Measurements from ENCODE around the gene ITGB7. TPM values are rescaled to one million over a fixed set of nuclear protein-coding genes. Genes with fewer than 3 reads are reported as not detected.

The ITGB7 gene
- total and polyA plus RNA-seq, 7 donors, result 0.19 to 1.6 (median 0.65) TPM

DNA sequence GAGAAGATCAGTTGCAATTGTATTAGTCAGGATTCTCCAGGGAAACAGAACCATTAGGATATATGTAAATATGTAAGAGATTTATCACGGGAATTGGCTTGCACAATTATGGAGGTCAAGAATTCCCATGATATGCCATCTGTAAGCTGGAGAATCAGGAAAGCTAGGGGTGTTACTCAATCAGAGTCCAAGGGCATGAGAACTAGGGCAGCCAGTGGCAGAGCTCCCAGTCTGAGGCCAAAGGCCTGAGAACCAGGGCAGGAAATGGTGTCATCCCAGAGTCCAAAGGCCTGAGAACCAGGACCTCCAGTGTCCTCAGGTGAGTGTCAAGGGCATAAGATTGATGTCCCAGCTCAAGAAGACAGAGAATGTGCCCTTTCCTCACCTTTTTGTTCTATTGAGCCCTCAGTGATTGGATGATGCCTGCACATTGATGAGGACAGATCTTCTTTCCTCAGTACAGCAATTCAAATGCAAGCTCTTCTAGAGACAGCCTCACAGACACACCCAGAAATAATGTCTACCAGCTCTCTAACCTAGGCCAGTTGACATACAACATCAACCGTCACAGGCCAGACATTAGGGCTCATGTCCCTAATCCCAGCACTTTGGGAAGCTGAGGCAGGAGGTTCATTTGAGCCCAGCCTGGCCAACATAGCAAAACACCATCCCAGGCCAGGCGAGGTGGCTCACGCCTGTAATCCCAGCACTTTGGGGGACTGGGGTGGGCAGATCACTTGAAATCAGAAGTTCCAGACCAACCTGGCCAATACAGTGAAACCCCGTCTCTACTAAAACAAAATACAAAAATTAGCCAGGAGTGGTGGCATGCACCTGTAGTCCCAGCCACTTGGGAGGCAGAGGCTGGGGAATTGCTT is 61.4 kb downstream of the ITGB7 start:
- TF ChIP-seq, protein P1, sequence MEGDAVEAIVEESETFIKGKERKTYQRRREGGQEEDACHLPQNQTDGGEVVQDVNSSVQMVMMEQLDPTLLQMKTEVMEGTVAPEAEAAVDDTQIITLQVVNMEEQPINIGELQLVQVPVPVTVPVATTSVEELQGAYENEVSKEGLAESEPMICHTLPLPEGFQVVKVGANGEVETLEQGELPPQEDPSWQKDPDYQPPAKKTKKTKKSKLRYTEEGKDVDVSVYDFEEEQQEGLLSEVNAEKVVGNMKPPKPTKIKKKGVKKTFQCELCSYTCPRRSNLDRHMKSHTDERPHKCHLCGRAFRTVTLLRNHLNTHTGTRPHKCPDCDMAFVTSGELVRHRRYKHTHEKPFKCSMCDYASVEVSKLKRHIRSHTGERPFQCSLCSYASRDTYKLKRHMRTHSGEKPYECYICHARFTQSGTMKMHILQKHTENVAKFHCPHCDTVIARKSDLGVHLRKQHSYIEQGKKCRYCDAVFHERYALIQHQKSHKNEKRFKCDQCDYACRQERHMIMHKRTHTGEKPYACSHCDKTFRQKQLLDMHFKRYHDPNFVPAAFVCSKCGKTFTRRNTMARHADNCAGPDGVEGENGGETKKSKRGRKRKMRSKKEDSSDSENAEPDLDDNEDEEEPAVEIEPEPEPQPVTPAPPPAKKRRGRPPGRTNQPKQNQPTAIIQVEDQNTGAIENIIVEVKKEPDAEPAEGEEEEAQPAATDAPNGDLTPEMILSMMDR (IDR thresholded peaks at IDR 0.05), result no peak
- H3K27me3 ChIP-seq (ENCODE audit: insufficient read depth in 3 of 3, low read length in 2 of 3), result no peaks in the 10 kb centered on the region
- H3K27ac ChIP-seq, result no peak overlapping the region
- no peak overlapping the region for H3K4me3 ChIP-seq
- DNase-seq, result no peak
- no peaks in the 10 kb centered on the region for H3K4me1 ChIP-seq
- intact Hi-C loops (cut with DNase I), result no loop called here
- no peak for ATAC-seq
- H3K9me3 ChIP-seq, result no peaks in the 10 kb centered on the region
- no peaks in the 10 kb centered on the region for H3K36me3 ChIP-seq (ENCODE audit: insufficient read depth in 1 of 2, low read depth in 1 of 2)
- WGBS, 3 donors, result 86 to 94% (median 89%) methylated on average over 5 of the region's 5 CpGs

DNA sequence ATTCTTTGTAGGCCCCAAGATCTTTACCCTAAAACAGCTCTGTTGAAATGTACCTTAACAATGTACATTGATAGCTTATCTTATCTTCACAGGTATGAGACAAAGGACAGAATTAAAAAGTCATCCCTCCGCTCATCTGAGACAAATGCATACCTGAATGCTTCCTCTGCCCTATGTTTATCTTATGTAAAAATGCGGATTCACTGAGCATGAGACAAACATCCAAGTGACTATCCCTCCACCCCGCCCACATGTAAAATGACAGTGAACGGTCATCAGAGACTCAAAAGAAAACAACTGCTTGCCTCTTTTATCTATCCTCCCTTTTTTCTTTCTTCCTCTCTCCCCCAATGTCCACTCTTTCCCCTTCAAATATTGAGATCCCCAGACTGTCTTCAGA is 63.7 kb downstream of the ITGB7 start:
- no peak for ATAC-seq
- TF ChIP-seq, protein P1 (IDR thresholded peaks at IDR 0.05), result no peak
- intact Hi-C loops (cut with DNase I), result no loop called here
- Histone ChIP-seq H3K36me3 (ENCODE audit: insufficient read depth in 1 of 2, low read depth in 1 of 2) (no peaks in the 10 kb centered on the region), H3K9me3 (no peaks in the 10 kb centered on the region), H3K27me3 (ENCODE audit: insufficient read depth in 3 of 3, low read length in 2 of 3) (no peaks in the 10 kb centered on the region), H3K4me3 (no peak overlapping the region), H3K27ac (no peak overlapping the region), H3K4me1 (no peaks in the 10 kb centered on the region)
- no peak for DNase-seq
- 81 to 91% (median 87%) methylated on average over 4 of the region's 4 CpGs for WGBS, 3 donors

Other genes with a start within 250 kb of the ITGB7 start
- 100 to 1,000 TPM; 565 to 669 (median 617) TPM for gene EIF4B, start 200.8 kb downstream of the ITGB7 start, total RNA-seq
- 100 to 1,000 TPM; 150 to 304 (median 207) TPM for gene EIF4B, start 200.8 kb downstream of the ITGB7 start, polyA plus RNA-seq
- gene TNS2, start 157.2 kb downstream of the ITGB7 start, total RNA-seq, result 100 to 1,000 TPM in 1 of 4 donors, 10 to 100 TPM in 3; 39.4 to 132 (median 70.7) TPM
- 10 to 100 TPM; 37.7 to 48.9 (median 47.1) TPM for gene TNS2, start 157.2 kb downstream of the ITGB7 start, polyA plus RNA-seq
- 10 to 100 TPM; 19.7 to 22.6 (median 21.7) TPM for gene SPRYD3, start 127.9 kb downstream of the ITGB7 start, total RNA-seq
- 10 to 100 TPM; 16.5 to 49.1 (median 34.2) TPM for gene SPRYD3, start 127.9 kb downstream of the ITGB7 start, polyA plus RNA-seq
- gene IGFBP6, start 109.6 kb downstream of the ITGB7 start, total RNA-seq, result 10 to 100 TPM in 3 of 4 donors, 1 to 10 TPM in 1; 6.4 to 21.3 (median 18.1) TPM
- 10 to 100 TPM; 23.9 to 27.0 (median 25.5) TPM for gene IGFBP6, start 109.6 kb downstream of the ITGB7 start, polyA plus RNA-seq
- not detected for gene SOAT2, start 103.8 kb downstream of the ITGB7 start, total RNA-seq
- under 1 TPM; 0.05 to 0.07 (median 0.07) TPM for gene SOAT2, start 103.8 kb downstream of the ITGB7 start, polyA plus RNA-seq
- 10 to 100 TPM; 15.7 to 22.8 (median 19.8) TPM for gene ZNF740, start 26.5 kb downstream of the ITGB7 start, total RNA-seq
- 1 to 10 TPM; 3.3 to 8.8 (median 4.7) TPM for gene ZNF740, start 26.5 kb downstream of the ITGB7 start, polyA plus RNA-seq
- gene CSAD, start 26.3 kb downstream of the ITGB7 start, total RNA-seq, result 1 to 10 TPM; 3.9 to 6.6 (median 5.9) TPM
- gene CSAD, start 26.3 kb downstream of the ITGB7 start, polyA plus RNA-seq, result 1 to 10 TPM; 5.5 to 7.8 (median 6.8) TPM
- 10 to 100 TPM in 1 of 4 donors, 1 to 10 TPM in 3; 5.0 to 10.7 (median 6.2) TPM for gene RARG, start 25.0 kb upstream of the ITGB7 start, total RNA-seq
- gene RARG, start 25.0 kb upstream of the ITGB7 start, polyA plus RNA-seq, result 10 to 100 TPM in 1 of 3 donors, 1 to 10 TPM in 2; 3.7 to 10.8 (median 8.2) TPM
- under 1 TPM in 2 of 4 donors, not detected in 2; 0.37 to 0.48 TPM for gene ESPL1, start 61.0 kb upstream of the ITGB7 start, total RNA-seq
- gene ESPL1, start 61.0 kb upstream of the ITGB7 start, polyA plus RNA-seq, result under 1 TPM; 0.03 to 0.30 (median 0.08) TPM
- gene PFDN5, start 88.3 kb upstream of the ITGB7 start, total RNA-seq, result 100 to 1,000 TPM; 239 to 282 (median 266) TPM
- 100 to 1,000 TPM; 406 to 603 (median 474) TPM for gene PFDN5, start 88.3 kb upstream of the ITGB7 start, polyA plus RNA-seq
- gene MYG1, start 92.4 kb upstream of the ITGB7 start, total RNA-seq, result 10 to 100 TPM; 43.1 to 51.4 (median 44.5) TPM
- 10 to 100 TPM; 34.6 to 68.9 (median 65.0) TPM for gene MYG1, start 92.4 kb upstream of the ITGB7 start, polyA plus RNA-seq
- 10 to 100 TPM; 29.0 to 35.7 (median 31.5) TPM for gene AAAS, start 114.4 kb upstream of the ITGB7 start, total RNA-seq
- 10 to 100 TPM; 22.9 to 36.8 (median 34.0) TPM for gene AAAS, start 114.4 kb upstream of the ITGB7 start, polyA plus RNA-seq
- gene SP7, start 129.1 kb upstream of the ITGB7 start, total RNA-seq, result not detected
- gene SP7, start 129.1 kb upstream of the ITGB7 start, polyA plus RNA-seq, result not detected
- 10 to 100 TPM; 39.0 to 48.0 (median 45.4) TPM for gene SP1, start 172.9 kb upstream of the ITGB7 start, total RNA-seq
- gene SP1, start 172.9 kb upstream of the ITGB7 start, polyA plus RNA-seq, result 10 to 100 TPM; 10.2 to 16.2 (median 15.1) TPM
- gene AMHR2, start 216.6 kb upstream of the ITGB7 start, total RNA-seq, result 1 to 10 TPM in 2 of 4 donors, under 1 TPM in 2; 0.40 to 1.6 (median 0.97) TPM
- gene AMHR2, start 216.6 kb upstream of the ITGB7 start, polyA plus RNA-seq, result under 1 TPM; 0.43 to 0.84 (median 0.72) TPM
- gene PRR13, start 234.5 kb upstream of the ITGB7 start, total RNA-seq, result 10 to 100 TPM; 45.2 to 85.0 (median 62.6) TPM
- gene PRR13, start 234.5 kb upstream of the ITGB7 start, polyA plus RNA-seq, result 100 to 1,000 TPM in 1 of 3 donors, 10 to 100 TPM in 2; 65.6 to 136 (median 82.0) TPM
- gene PCBP2, start 244.9 kb upstream of the ITGB7 start, total RNA-seq, result 100 to 1,000 TPM; 354 to 507 (median 439) TPM
- 100 to 1,000 TPM; 254 to 469 (median 365) TPM for gene PCBP2, start 244.9 kb upstream of the ITGB7 start, polyA plus RNA-seq

Data from psoas muscle (tissue), 8 donors.